H1 (cell line): ENCODE measurements around the gene MRPS35. TPM values are rescaled to one million over a fixed set of nuclear protein-coding genes. Genes with fewer than 3 reads are reported as not detected.

ENCODE experiments used
- ATF3 ChIP-seq: IDR thresholded peaks from 2 replicates; pipeline ENCODE4 v1.6.1; 2011; ENCODE audit warnings: low read depth, mild to moderate bottlenecking, low read length; ENCODE audit not compliant: insufficient read depth
- BACH1 ChIP-seq: IDR thresholded peaks from 2 replicates; pipeline ENCODE4 v1.6.1; 2012; ENCODE audit warnings: low read length, improper control_type of control experiment
- CEBPB ChIP-seq: IDR thresholded peaks from 2 replicates; pipeline ENCODE4 v1.6.1; 2012; ENCODE audit warnings: low read depth, low read length
- CHD7 ChIP-seq: fragments of 300-600 bp; sonication (generic); IDR thresholded peaks from 2 replicates; pipeline ENCODE4 v1.7.1; 2012; ENCODE audit warnings: low read length, moderate library complexity, mild to moderate bottlenecking, inconsistent platforms; ENCODE audit not compliant: insufficient replicate concordance
- JUN ChIP-seq: IDR thresholded peaks from 2 replicates; pipeline ENCODE4 v1.6.1; 2011; ENCODE audit warnings: low read depth, mild to moderate bottlenecking, improper control_type of control experiment, low read length
- RFX5 ChIP-seq: IDR thresholded peaks from 2 replicates; pipeline ENCODE4 v1.6.1; 2011; ENCODE audit warnings: low read depth, low read length, improper control_type of control experiment, borderline replicate concordance
- SP4 ChIP-seq: IDR thresholded peaks from 2 replicates; pipeline ENCODE4 v1.6.1; 2012; ENCODE audit warnings: low read length, inconsistent platforms
- SRF ChIP-seq: IDR thresholded peaks from 2 replicates; pipeline ENCODE4 v1.6.1; 2011; ENCODE audit warnings: mild to moderate bottlenecking, low read depth, low read length, moderate library complexity
- TAF1 ChIP-seq: IDR thresholded peaks from 2 replicates; pipeline ENCODE4 v1.6.1; 2011; ENCODE audit warnings: mild to moderate bottlenecking, low read depth, low read length
- TCF12 ChIP-seq: IDR thresholded peaks from 2 replicates; pipeline ENCODE4 v1.6.1; 2011; ENCODE audit warnings: low read depth, mild to moderate bottlenecking, low read length
- polyA plus RNA-seq, 7 experiments: library from polyadenylated mRNA; depleted of rRNA in 3 of 7; stranded (reverse) in 5 of 7; unstranded in 2 of 7; fragments of >200 nt in 5 of 7; fragments of 200-250 nt in 2 of 7; gene quantifications; 1 replicate in 5 of 7; 2 replicates in 1 of 7; 4 replicates in 1 of 7; pipeline versions ENCODE4 v1.2.1 to v1.2.3, GENCODE V29; 2011 to 2013; ENCODE audit warnings: missing spikeins in 2 of 7, mixed read lengths in 2 of 7
- total RNA-seq: library from RNA; stranded (reverse); fragmentation: NEBNext Ultra II Directional; extraction: Animal tissue kit (Norgen Biotek cat#: 25700); gene quantifications from 2 replicates; pipeline ENCODE4 v1.2.1, GENCODE V29; 2021

MRPS35 gene
- total and polyA plus RNA-seq, 2 of the 8 experiments (the other 6 are each of a cell fraction or from before 2014, with no cell fraction given) = 26.8 to 47.9 TPM

GRCh38 chr12:27787559-27787958 lies 76.9 kb downstream of the MRPS35 start (continued):
- TF ChIP-seq CHD7 = no peak
- TF ChIP-seq RFX5 = no peak
- TF ChIP-seq SP4 = no peak
- no peak for TF ChIP-seq JUN
- no peak for TF ChIP-seq CEBPB
- no peak for TF ChIP-seq TAF1
- TF ChIP-seq ATF3 = no peak
- no peak for TF ChIP-seq SRF
- TF ChIP-seq TCF12 = no peak
- TF ChIP-seq BACH1 = no peak
